Measurements from ENCODE around the gene PTPRD.

DNA sequence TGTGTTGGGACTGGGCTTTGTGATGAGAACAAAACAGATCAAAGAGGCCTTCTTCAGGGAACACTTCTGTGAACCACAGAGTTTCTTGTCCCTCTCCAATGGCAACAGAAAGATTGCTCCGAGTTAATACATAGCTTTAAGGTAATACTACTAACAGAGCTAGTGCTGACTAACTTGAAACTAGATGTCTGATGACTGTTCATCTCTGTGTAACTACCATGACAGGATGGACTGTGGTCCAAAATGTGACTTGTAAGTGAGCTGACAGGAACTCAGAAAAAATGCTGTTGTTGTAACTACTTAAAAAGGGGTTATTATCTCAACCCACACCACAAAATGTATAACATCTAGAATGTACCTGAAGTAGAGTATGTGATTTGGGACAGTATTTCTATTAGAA, 2183.0 kb downstream of the PTPRD start:
- TF ChIP-seq SIN3A (IDR thresholded peaks at IDR 0.05; ENCODE audit: borderline replicate concordance, insufficient read depth, low read length), result no peak
- TF ChIP-seq, protein P1, sequence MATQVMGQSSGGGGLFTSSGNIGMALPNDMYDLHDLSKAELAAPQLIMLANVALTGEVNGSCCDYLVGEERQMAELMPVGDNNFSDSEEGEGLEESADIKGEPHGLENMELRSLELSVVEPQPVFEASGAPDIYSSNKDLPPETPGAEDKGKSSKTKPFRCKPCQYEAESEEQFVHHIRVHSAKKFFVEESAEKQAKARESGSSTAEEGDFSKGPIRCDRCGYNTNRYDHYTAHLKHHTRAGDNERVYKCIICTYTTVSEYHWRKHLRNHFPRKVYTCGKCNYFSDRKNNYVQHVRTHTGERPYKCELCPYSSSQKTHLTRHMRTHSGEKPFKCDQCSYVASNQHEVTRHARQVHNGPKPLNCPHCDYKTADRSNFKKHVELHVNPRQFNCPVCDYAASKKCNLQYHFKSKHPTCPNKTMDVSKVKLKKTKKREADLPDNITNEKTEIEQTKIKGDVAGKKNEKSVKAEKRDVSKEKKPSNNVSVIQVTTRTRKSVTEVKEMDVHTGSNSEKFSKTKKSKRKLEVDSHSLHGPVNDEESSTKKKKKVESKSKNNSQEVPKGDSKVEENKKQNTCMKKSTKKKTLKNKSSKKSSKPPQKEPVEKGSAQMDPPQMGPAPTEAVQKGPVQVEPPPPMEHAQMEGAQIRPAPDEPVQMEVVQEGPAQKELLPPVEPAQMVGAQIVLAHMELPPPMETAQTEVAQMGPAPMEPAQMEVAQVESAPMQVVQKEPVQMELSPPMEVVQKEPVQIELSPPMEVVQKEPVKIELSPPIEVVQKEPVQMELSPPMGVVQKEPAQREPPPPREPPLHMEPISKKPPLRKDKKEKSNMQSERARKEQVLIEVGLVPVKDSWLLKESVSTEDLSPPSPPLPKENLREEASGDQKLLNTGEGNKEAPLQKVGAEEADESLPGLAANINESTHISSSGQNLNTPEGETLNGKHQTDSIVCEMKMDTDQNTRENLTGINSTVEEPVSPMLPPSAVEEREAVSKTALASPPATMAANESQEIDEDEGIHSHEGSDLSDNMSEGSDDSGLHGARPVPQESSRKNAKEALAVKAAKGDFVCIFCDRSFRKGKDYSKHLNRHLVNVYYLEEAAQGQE (IDR thresholded peaks at IDR 0.05; ENCODE audit: insufficient read depth in 1 of 2, low read depth in 2 of 2, low read length in 2 of 2), result no peak

Measured in PFSK-1 (cell line).